GM12874 (cell line): Measurements from ENCODE around the gene SYNJ1.

Experiments used
- CTCF ChIP-seq: IDR thresholded peaks from 2 replicates; pipeline ENCODE4 v1.5.1; 2011; ENCODE audit warnings: low read depth, mild to moderate bottlenecking, control low read depth, low read length, moderate library complexity; ENCODE audit not compliant: insufficient read depth

The SYNJ1 gene

GRCh38 chr21:32585042-32585710, 142.6 kb downstream of the SYNJ1 start, which contains the start of gene TCP10L:
TCP10L (minus strand) TSS chr21:32585523; CDS start chr21:32584304, 1,219 bp downstream.
- no peak for TF ChIP-seq CTCF

DNA sequence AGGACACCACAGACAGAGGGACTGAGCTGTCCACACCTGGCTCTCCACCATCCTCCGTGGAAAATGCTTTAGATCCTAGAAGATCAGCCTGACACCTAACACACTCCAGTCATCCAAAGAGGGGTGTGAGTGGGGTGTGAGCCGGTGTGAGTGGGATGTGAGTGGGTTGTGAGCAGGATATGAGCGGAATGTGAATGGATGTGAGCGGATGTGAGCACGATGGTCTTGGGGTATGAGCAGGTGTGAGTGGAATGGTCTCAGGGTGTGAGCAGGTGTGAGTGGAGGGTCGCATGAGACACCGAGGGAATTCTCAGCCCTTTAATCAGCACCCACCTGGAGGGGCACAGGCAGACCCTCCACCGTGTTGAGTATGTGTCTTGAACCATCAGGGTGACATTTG, 143.3 kb downstream of the SYNJ1 start:
- no peak for TF ChIP-seq CTCF

DNA sequence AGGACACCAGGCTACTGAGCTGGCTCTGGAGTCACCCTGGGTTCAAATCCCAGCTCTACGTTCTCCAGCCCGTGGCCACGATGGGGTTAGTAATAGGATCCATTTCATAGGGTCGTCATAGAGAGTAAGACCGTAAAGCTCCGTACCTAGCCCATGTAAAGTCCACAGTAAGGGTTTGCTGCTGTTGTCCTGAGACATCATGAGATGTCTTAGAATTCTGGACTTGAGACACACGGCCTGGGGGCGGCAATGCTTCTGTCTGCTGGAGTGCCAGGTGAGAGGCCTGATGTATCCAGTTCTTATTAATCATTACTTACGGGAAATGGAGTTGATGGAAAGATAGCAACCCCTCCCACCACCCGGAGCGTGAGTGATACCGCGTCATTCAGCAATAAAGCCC, 146.1 kb downstream of the SYNJ1 start:
- no peak for TF ChIP-seq CTCF

DNA sequence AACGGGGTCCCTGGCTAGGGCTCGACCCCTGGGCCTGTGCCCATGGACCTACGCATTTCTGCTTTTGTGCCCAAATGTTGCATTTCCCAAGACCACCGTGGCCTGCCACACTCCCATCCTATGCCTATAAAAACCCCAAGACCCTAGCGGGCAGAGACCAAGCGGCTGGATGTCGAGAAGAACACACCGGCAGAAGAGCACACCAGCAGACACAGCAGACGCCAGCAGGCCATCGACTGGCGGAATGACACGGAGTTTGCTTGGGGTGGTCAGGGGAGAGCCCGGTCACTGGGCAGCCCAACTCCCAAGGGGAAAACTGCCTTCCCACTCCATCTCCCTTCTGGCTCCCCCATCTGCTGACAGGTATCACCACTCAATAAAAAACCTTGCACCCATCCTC, 146.9 kb downstream of the SYNJ1 start:
- no peak for TF ChIP-seq CTCF
